CD14-positive monocyte (primary cell): Measurements from ENCODE around the gene GAPDHS. TPM values are rescaled to one million over a fixed set of nuclear protein-coding genes. Genes with fewer than 3 reads are reported as not detected.

Experiments
- DNase-seq, 3 donors: peaks; one replicate each; pipeline ENCODE4 v3.0.0-alpha.2; 2011 to 2022
- H2AFZ ChIP-seq: 2 replicates; pipeline ENCODE4 v1.6.0; 2012; ENCODE audit warnings: mild to moderate bottlenecking, low read depth, low read length, inconsistent platforms; ENCODE audit not compliant: insufficient read depth, poor library complexity, severe bottlenecking
- H3K27ac ChIP-seq, 2 donors: 1 replicate in 1 of 2; 2 replicates in 1 of 2; pipeline ENCODE4 v1.5.1; 2012 to 2013; ENCODE audit warnings: low read length in 2 of 2, control low read depth in 1 of 2, inconsistent platforms in 1 of 2, low read depth in 1 of 2, mild to moderate bottlenecking in 1 of 2
- H3K27me3 ChIP-seq, 2 donors: one replicate each; pipeline versions ENCODE4 v1.6.0 to v1.6.1; 2011 to 2013; ENCODE audit warnings: low read length in 2 of 2; ENCODE audit not compliant: control insufficient read depth in 2 of 2, insufficient read depth in 2 of 2
- H3K36me3 ChIP-seq, 2 donors: replicated peaks in 1 of 2; 1 replicate in 1 of 2; 2 replicates in 1 of 2; pipeline versions ENCODE4 v1.5.1 to v1.6.1; 2012 to 2013; ENCODE audit warnings: low read length in 2 of 2, control low read depth in 1 of 2, inconsistent platforms in 1 of 2, mild to moderate bottlenecking in 1 of 2; ENCODE audit not compliant: insufficient read depth in 2 of 2, control insufficient read depth in 1 of 2
- H3K4me1 ChIP-seq, 2 donors: 1 replicate in 1 of 2; 2 replicates in 1 of 2; pipeline versions ENCODE4 v1.5.1 to v1.6.1; 2012 to 2013; ENCODE audit warnings: low read length in 2 of 2, control low read depth in 1 of 2, inconsistent platforms in 1 of 2, mild to moderate bottlenecking in 1 of 2, moderate library complexity in 1 of 2; ENCODE audit not compliant: insufficient read depth in 2 of 2, control insufficient read depth in 1 of 2
- H3K4me2 ChIP-seq: replicated peaks from 2 replicates; pipeline ENCODE3; 2012; ENCODE audit warnings: low read length, moderate library complexity, mild to moderate bottlenecking; ENCODE audit not compliant: poor library complexity, severe bottlenecking; ENCODE audit errors: extremely low read depth
- H3K4me3 ChIP-seq, 3 experiments: fragments of 200-600 bp in 1 of 3; sonication (generic) in 1 of 3; replicated peaks in 1 of 3; 1 replicate in 2 of 3; 2 replicates in 1 of 3; pipeline ENCODE4 v1.5.1; 2011 to 2013; ENCODE audit warnings: low read length in 3 of 3, mild to moderate bottlenecking in 3 of 3, control low read depth in 2 of 3, low read depth in 2 of 3, inconsistent platforms in 1 of 3, moderate library complexity in 1 of 3
- H3K79me2 ChIP-seq: 2 replicates; pipeline ENCODE4 v1.6.0; 2012; ENCODE audit warnings: mild to moderate bottlenecking, control low read depth, inconsistent platforms, low read length, moderate library complexity; ENCODE audit not compliant: insufficient read depth
- H3K9ac ChIP-seq: 2 replicates; pipeline ENCODE4 v1.6.0; 2017; ENCODE audit warnings: low read length, mild to moderate bottlenecking; ENCODE audit not compliant: insufficient read depth, poor library complexity, severe bottlenecking
- H3K9me3 ChIP-seq, 2 donors: replicated peaks in 1 of 2; 1 replicate in 1 of 2; 2 replicates in 1 of 2; pipeline versions ENCODE4 v1.5.1 to v1.6.1; 2012 to 2013; ENCODE audit warnings: low read length in 2 of 2, control low read depth in 1 of 2; ENCODE audit not compliant: control insufficient read depth in 1 of 2, insufficient read depth in 1 of 2
- H4K20me1 ChIP-seq: 2 replicates; pipeline ENCODE4 v1.6.0; 2012; ENCODE audit warnings: mild to moderate bottlenecking, low read length, control low read depth, moderate library complexity; ENCODE audit not compliant: insufficient read depth
- H3K27ac Mint-ChIP-seq, 7 donors: one replicate each; pipeline ENCODE4 v1.8.0; 2020; ENCODE audit warnings: mild to moderate bottlenecking in 7 of 7, mixed read lengths in 7 of 7, moderate library complexity in 6 of 7, inconsistent platforms in 2 of 7
- H3K27me3 Mint-ChIP-seq, 3 donors: one replicate each; pipeline ENCODE4 v1.8.0; 2021 to 2022; ENCODE audit warnings: low read depth in 3 of 3, mild to moderate bottlenecking in 3 of 3, mixed read lengths in 3 of 3, moderate library complexity in 3 of 3, inconsistent platforms in 1 of 3
- H3K36me3 Mint-ChIP-seq, 2 donors: one replicate each; pipeline ENCODE4 v1.8.0; 2020; ENCODE audit warnings: mixed read lengths in 2 of 2, inconsistent platforms in 1 of 2, mild to moderate bottlenecking in 1 of 2
- H3K4me1 Mint-ChIP-seq: one replicate; pipeline ENCODE4 v1.8.0; 2020; ENCODE audit warnings: mild to moderate bottlenecking, mixed read lengths
- H3K4me3 Mint-ChIP-seq, 2 donors: one replicate each; pipeline ENCODE4 v1.8.0; 2020; ENCODE audit warnings: mild to moderate bottlenecking in 2 of 2, mixed read lengths in 2 of 2, moderate library complexity in 1 of 2
- H3K9me3 Mint-ChIP-seq, 7 donors: one replicate each; pipeline ENCODE4 v1.8.0; 2020 to 2022; ENCODE audit warnings: mixed read lengths in 7 of 7, mild to moderate bottlenecking in 6 of 7, moderate library complexity in 6 of 7, inconsistent platforms in 2 of 7
- WGBS: methylation state at CpG from one replicate; pipeline ENCODE4 v1.1.5; 2013; ENCODE audit warnings: missing lambda C conversion rate; ENCODE audit not compliant: insufficient coverage; 5-methylcytosine and 5-hydroxymethylcytosine counted together
- intact Hi-C, 2 donors: fragments of 100-400 bp; cut with micrococcal nuclease; formaldehyde crosslinking; loops; one replicate each; pipeline versions ENCODE4 v1.15.0 to v1.15.1; 2023
- polyA plus RNA-seq, 3 donors: library from polyadenylated mRNA; depleted of rRNA in 1 of 3; unstranded in 2 of 3; stranded (reverse) in 1 of 3; fragments of 300-500 nt in 2 of 3; fragments of >200 nt in 1 of 3; fragmentation: Illumina TruSeq in 2 of 3; gene quantifications; 1 replicate in 2 of 3; 2 replicates in 1 of 3; pipeline ENCODE4 v1.2.3, GENCODE V29; 2012 to 2021
- TF ChIP-seq, protein P1 (sequence below): fragments of 200-600 bp; IDR thresholded peaks from one replicate; pipeline ENCODE4 v1.8.0; 2022; ENCODE audit warnings: antibody characterized with exemption, mild to moderate bottlenecking

The GAPDHS gene
- polyA plus RNA-seq, 3 donors, result not detected

DNA sequence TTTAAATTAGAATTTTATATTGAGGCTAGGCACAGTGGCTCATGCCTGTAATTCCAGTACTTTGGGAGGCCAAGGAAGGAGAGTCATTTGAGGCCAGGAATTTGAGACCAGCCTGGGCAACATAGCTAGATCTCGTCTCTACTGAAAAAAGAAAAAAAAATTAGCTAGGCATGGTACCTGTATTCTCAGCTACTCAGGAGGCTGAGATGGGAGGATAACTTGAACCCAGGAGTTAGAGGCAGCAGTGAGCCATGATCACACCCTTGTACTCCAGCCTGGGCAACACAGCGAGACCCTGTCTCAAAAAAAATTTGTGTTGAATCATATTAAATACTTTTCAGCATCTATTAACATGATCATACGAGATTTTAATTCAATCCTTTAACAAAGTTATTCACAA lies 57.6 kb downstream of the GAPDHS start:
- no peak overlapping the region for H3K4me3 ChIP-seq

DNA sequence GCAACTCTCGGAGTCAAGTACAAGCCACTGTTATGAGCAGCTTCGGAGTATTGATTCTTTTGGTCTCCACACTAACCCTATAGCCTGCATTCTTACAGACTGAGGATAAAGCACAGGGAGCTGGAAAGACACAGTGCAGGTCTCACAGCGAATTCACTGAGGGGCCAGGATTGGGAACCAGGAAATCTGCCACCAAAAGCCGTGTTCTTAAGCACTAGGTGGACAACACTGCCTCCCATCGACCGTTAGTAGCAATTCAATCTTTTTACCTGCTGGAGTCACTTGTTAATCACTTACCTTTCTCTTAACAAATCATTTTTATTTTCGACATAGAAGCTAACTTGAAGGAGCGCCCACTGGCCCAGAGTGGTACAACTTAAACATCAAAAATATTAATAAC lies 59.0 kb downstream of the GAPDHS start:
- H3K27ac ChIP-seq, result no peak overlapping the region
- DNase-seq, result peak in 2 of 3 donors; percentile 26 to 29
- no peak overlapping the region for H3K9ac ChIP-seq
- peaks cover 5 to 9% (median 8%) of the 10 kb centered on the region in 3 donors for H3K27me3 Mint-ChIP-seq
- no peaks in the 10 kb centered on the region for H3K9me3 ChIP-seq
- H3K4me3 ChIP-seq, result no peak overlapping the region
- H3K79me2 ChIP-seq, result no peaks in the 10 kb centered on the region
- no peaks in the 10 kb centered on the region for H3K4me1 ChIP-seq
- 39% methylated on average over 5 of the region's 8 CpGs for WGBS
- H3K9me3 Mint-ChIP-seq, result peaks cover 0 to 3% (median 0%) of the 10 kb centered on the region in 7 donors
- intact Hi-C loops, result no loop called here
- no peaks in the 10 kb centered on the region for H4K20me1 ChIP-seq
- H2AFZ ChIP-seq, result no peak overlapping the region
- no peaks in the 10 kb centered on the region for H3K4me1 Mint-ChIP-seq
- no peak overlapping the region for H3K4me2 ChIP-seq
- H3K36me3 Mint-ChIP-seq, result no peaks in the 10 kb centered on the region
- no peaks in the 10 kb centered on the region for H3K36me3 ChIP-seq
- H3K4me3 Mint-ChIP-seq, result no peak overlapping the region
- TF ChIP-seq, protein P1, sequence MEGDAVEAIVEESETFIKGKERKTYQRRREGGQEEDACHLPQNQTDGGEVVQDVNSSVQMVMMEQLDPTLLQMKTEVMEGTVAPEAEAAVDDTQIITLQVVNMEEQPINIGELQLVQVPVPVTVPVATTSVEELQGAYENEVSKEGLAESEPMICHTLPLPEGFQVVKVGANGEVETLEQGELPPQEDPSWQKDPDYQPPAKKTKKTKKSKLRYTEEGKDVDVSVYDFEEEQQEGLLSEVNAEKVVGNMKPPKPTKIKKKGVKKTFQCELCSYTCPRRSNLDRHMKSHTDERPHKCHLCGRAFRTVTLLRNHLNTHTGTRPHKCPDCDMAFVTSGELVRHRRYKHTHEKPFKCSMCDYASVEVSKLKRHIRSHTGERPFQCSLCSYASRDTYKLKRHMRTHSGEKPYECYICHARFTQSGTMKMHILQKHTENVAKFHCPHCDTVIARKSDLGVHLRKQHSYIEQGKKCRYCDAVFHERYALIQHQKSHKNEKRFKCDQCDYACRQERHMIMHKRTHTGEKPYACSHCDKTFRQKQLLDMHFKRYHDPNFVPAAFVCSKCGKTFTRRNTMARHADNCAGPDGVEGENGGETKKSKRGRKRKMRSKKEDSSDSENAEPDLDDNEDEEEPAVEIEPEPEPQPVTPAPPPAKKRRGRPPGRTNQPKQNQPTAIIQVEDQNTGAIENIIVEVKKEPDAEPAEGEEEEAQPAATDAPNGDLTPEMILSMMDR, result peak; percentile 37
- H3K27ac Mint-ChIP-seq, result peak overlapping the region in 1 of 7 donors; percentile 45
- no peaks in the 10 kb centered on the region for H3K27me3 ChIP-seq

More for the DNA sequence above, 57.6 kb downstream of the GAPDHS start:
- DNase-seq, result no peak
- Histone ChIP-seq H2AFZ (no peak overlapping the region), H3K9ac (no peak overlapping the region), H3K9me3 (peaks cover 0 to 3% of the 10 kb centered on the region in 2 donors), H3K27me3 (peaks cover 0 to 2% of the 10 kb centered on the region in 2 donors), H3K4me1 (no peaks in the 10 kb centered on the region), H4K20me1 (no peaks in the 10 kb centered on the region), H3K79me2 (no peaks in the 10 kb centered on the region), H3K36me3 (no peaks in the 10 kb centered on the region), H3K27ac (no peak overlapping the region), H3K4me2 (no peak overlapping the region)
- intact Hi-C loops, result no loop called here
- Mint-ChIP-seq H3K9me3 (peaks cover 0 to 5% (median 2%) of the 10 kb centered on the region in 7 donors), H3K36me3 (no peaks in the 10 kb centered on the region), H3K27ac (no peak overlapping the region), H3K4me1 (no peaks in the 10 kb centered on the region), H3K27me3 (peaks cover 8 to 16% (median 11%) of the 10 kb centered on the region in 3 donors), H3K4me3 (no peak overlapping the region)
- TF ChIP-seq, protein P1, result no peak
- 100% methylated on average over 2 of the region's 3 CpGs for WGBS

Other genes starting within 250 kb of the GAPDHS start
- gene MAG, start 241.3 kb upstream of the GAPDHS start, polyA plus RNA-seq, result not detected
- gene CD22, start 204.3 kb upstream of the GAPDHS start, polyA plus RNA-seq, result 1 to 10 TPM in 1 of 3 donors, under 1 TPM in 2; 0.24 to 4.8 (median 0.88) TPM
- under 1 TPM in 1 of 3 donors, not detected in 2; 0.04 TPM for gene FFAR1, start 185.6 kb upstream of the GAPDHS start, polyA plus RNA-seq
- 10 to 100 TPM in 1 of 3 donors, 1 to 10 TPM in 2; 1.2 to 17.9 (median 1.2) TPM for gene FFAR3, start 175.0 kb upstream of the GAPDHS start, polyA plus RNA-seq
- 1 to 10 TPM in 1 of 3 donors, under 1 TPM in 1, not detected in 1; 0.17 to 2.9 TPM for gene GPR42, start 162.4 kb upstream of the GAPDHS start, polyA plus RNA-seq
- gene FFAR2, start 85.2 kb upstream of the GAPDHS start, polyA plus RNA-seq, result 10 to 100 TPM in 2 of 3 donors, 1 to 10 TPM in 1; 5.7 to 38.7 (median 10.8) TPM
- gene KRTDAP, start 43.0 kb upstream of the GAPDHS start, polyA plus RNA-seq, result not detected
- not detected for gene DMKN, start 19.8 kb upstream of the GAPDHS start, polyA plus RNA-seq
- not detected for gene SBSN, start 5.1 kb upstream of the GAPDHS start, polyA plus RNA-seq
- gene TMEM147, start 12.2 kb downstream of the GAPDHS start, polyA plus RNA-seq, result 100 to 1,000 TPM in 2 of 3 donors, 10 to 100 TPM in 1; 75.5 to 165 (median 165) TPM
- not detected for gene ATP4A, start 30.2 kb downstream of the GAPDHS start, polyA plus RNA-seq
- not detected for gene PMIS2, start 52.7 kb downstream of the GAPDHS start, polyA plus RNA-seq
- 1 to 10 TPM in 1 of 3 donors, under 1 TPM in 2; 0.94 to 6.3 (median 0.99) TPM for gene HAUS5, start 79.3 kb downstream of the GAPDHS start, polyA plus RNA-seq
- gene RBM42, start 95.6 kb downstream of the GAPDHS start, polyA plus RNA-seq, result 10 to 100 TPM; 29.5 to 53.3 (median 50.3) TPM
- gene ETV2, start 108.3 kb downstream of the GAPDHS start, polyA plus RNA-seq, result under 1 TPM; 0.17 to 0.93 (median 0.82) TPM
- gene COX6B1, start 114.9 kb downstream of the GAPDHS start, polyA plus RNA-seq, result 100 to 1,000 TPM; 611 to 948 (median 825) TPM
- gene UPK1A, start 133.1 kb downstream of the GAPDHS start, polyA plus RNA-seq, result not detected
- gene ZBTB32, start 171.1 kb downstream of the GAPDHS start, polyA plus RNA-seq, result under 1 TPM in 1 of 3 donors, not detected in 2; 0.05 TPM
- 10 to 100 TPM in 1 of 3 donors, under 1 TPM in 2; 0.32 to 63.6 (median 0.65) TPM for gene KMT2B, start 184.5 kb downstream of the GAPDHS start, polyA plus RNA-seq
- 100 to 1,000 TPM in 2 of 3 donors, 10 to 100 TPM in 1; 80.5 to 144 (median 119) TPM for gene IGFLR1, start 209.0 kb downstream of the GAPDHS start, polyA plus RNA-seq
- 100 to 1,000 TPM in 1 of 3 donors, 1 to 10 TPM in 2; 6.2 to 140 (median 8.7) TPM for gene U2AF1L4, start 212.0 kb downstream of the GAPDHS start, polyA plus RNA-seq
- gene PSENEN, start 212.2 kb downstream of the GAPDHS start, polyA plus RNA-seq, result 100 to 1,000 TPM in 2 of 3 donors, 10 to 100 TPM in 1; 29.7 to 149 (median 129) TPM
- gene LIN37, start 215.1 kb downstream of the GAPDHS start, polyA plus RNA-seq, result 10 to 100 TPM in 1 of 3 donors, 1 to 10 TPM in 2; 5.6 to 28.6 (median 7.2) TPM
- gene HSPB6, start 223.6 kb downstream of the GAPDHS start, polyA plus RNA-seq, result not detected
- 10 to 100 TPM in 1 of 3 donors, 1 to 10 TPM in 2; 1.8 to 14.7 (median 2.9) TPM for gene PROSER3, start 224.7 kb downstream of the GAPDHS start, polyA plus RNA-seq
- gene ARHGAP33, start 242.1 kb downstream of the GAPDHS start, polyA plus RNA-seq, result 1 to 10 TPM in 1 of 3 donors, not detected in 2; 8.6 TPM